ENCODE results near the gene ZNF883.

GRCh38 chr9:112921549-112921948, 90.4 kb downstream of the ZNF883 start:
- TF ChIP-seq CTCF (conservative IDR thresholded peaks at IDR 0.05) (peak; percentile 57; the same call in 1 of the 2 replicates), EZH2 (IDR thresholded peaks at IDR 0.05; ENCODE audit: low read depth) (no peak)

All from PC-9 (cell line).